HepG2 (cell line): ENCODE data around the gene ADAMTS20. TPM values are rescaled to one million over a fixed set of nuclear protein-coding genes. Genes with fewer than 3 reads are reported as not detected.
A peak's percentile ranks its signal among the peaks of the same experiment; 100 is the strongest.

Experiments used
- ATAC-seq: fragments of 200-7000 bp; cut with Tn5 transposase; 3 replicates; pipeline ENCODE4 v1.9.1; 2020; ENCODE audit warnings: mild to moderate bottlenecking, moderate library complexity
- BruUV-seq: library from RNA; stranded (reverse); fragments of 400-500 nt; replicated peaks from 2 replicates; lab custom pipeline; 2021; lab: Mats Ljungman, UMichigan
- CTCF ChIA-PET: fragments of 300-600 bp; formaldehyde crosslinking; extraction: SDS; loops from one replicate; lab custom pipeline; 2021; ENCODE audit warnings: low total read pairs, inconsistent platforms, low intra/inter-chr PET ratio; lab: Yijun Ruan, JAX
- POLR2A ChIA-PET: fragments of 350-600 bp; sonication (Branson Sonifier 250); formaldehyde crosslinking; loops from one replicate; lab custom pipeline; 2020; ENCODE audit warnings: antibody characterized with exemption, inconsistent platforms; lab: Yijun Ruan, JAX
- DNase-seq: peaks from one replicate; pipeline ENCODE4 v3.0.0-alpha.2; 2015; ENCODE audit warnings: low spot score
- FAIRE-seq: peaks from 3 replicates; lab custom pipeline; 2011; peaks lifted over from hg19 to GRCh38; lab: Jason Lieb, UNC
- H2AFZ ChIP-seq: one replicate; pipeline ENCODE4 v1.6.1; 2011; ENCODE audit warnings: low read length, inconsistent platforms
- H3K27ac ChIP-seq: fragments of 300-600 bp; 3 replicates; pipeline ENCODE4 v1.8.0; 2011; ENCODE audit warnings: mixed run types, mild to moderate bottlenecking, mixed read lengths, low read length, inconsistent platforms; ENCODE audit not compliant: insufficient read depth; ENCODE audit errors: extremely low read length
- H3K27me3 ChIP-seq, 2 experiments: fragments of 200-600 bp in 1 of 2; 2 replicates in 1 of 2; 3 replicates in 1 of 2; pipeline versions ENCODE4 v1.6.0 to v1.8.0; 2011; ENCODE audit warnings: low read length in 2 of 2, mild to moderate bottlenecking in 2 of 2, moderate library complexity in 2 of 2, inconsistent platforms in 1 of 2; ENCODE audit not compliant: insufficient read depth in 2 of 2, control insufficient read depth in 1 of 2
- H3K36me3 ChIP-seq, 2 experiments: fragments of 200-600 bp in 1 of 2; replicated peaks in 1 of 2; 2 replicates in 1 of 2; 3 replicates in 1 of 2; pipeline versions ENCODE4 v1.5.1 to v1.8.0; 2011; ENCODE audit warnings: low read length in 2 of 2, inconsistent platforms in 1 of 2; ENCODE audit not compliant: insufficient read depth in 2 of 2, control insufficient read depth in 1 of 2
- H3K4me1 ChIP-seq: 2 replicates; pipeline ENCODE4 v1.5.1; 2012; ENCODE audit warnings: low read length, inconsistent platforms; ENCODE audit not compliant: insufficient read depth
- H3K4me2 ChIP-seq: 2 replicates; pipeline ENCODE4 v1.6.0; 2011; ENCODE audit warnings: low read depth, low read length, inconsistent platforms
- H3K4me3 ChIP-seq, 3 experiments: fragments of 200-600 bp in 1 of 3; sonication (generic), shearing (Covaris generic) in 1 of 3; replicated peaks in 1 of 3; 2 replicates each; pipeline ENCODE4 v1.5.1; 2011 to 2016; ENCODE audit warnings: low read length in 3 of 3, inconsistent platforms in 2 of 3, low read depth in 2 of 3, mild to moderate bottlenecking in 2 of 3, control low read depth in 1 of 3, mixed read lengths in 1 of 3; ENCODE audit not compliant: insufficient read depth in 1 of 3
- H3K79me2 ChIP-seq: one replicate; pipeline ENCODE4 v1.6.1; 2011; ENCODE audit warnings: low read length, inconsistent platforms; ENCODE audit not compliant: insufficient read depth
- H3K9ac ChIP-seq: 2 replicates; pipeline ENCODE4 v1.6.0; 2011; ENCODE audit warnings: mild to moderate bottlenecking, low read depth, low read length, inconsistent platforms; ENCODE audit not compliant: insufficient read depth
- H3K9me3 ChIP-seq: 2 replicates; pipeline ENCODE4 v1.5.1; 2012; ENCODE audit warnings: mild to moderate bottlenecking, low read length
- H4K20me1 ChIP-seq: 2 replicates; pipeline ENCODE4 v1.6.0; 2011; ENCODE audit warnings: inconsistent platforms, mild to moderate bottlenecking, low read length, moderate library complexity; ENCODE audit not compliant: insufficient read depth
- CREB1 ChIP-seq, 2 experiments: fragments of 450-650 bp in 1 of 2; IDR thresholded peaks; 2 replicates each; pipeline ENCODE4 v1.6.1; 2016 to 2017; ENCODE audit warnings: control low read depth in 1 of 2, mild to moderate bottlenecking in 1 of 2, missing compliant biosample characterization in 1 of 2, missing genetic modification characterization in 1 of 2
- GABPA ChIP-seq, 2 experiments: IDR thresholded peaks; 2 replicates each; pipeline ENCODE4 v1.6.1; 2011 to 2016; ENCODE audit warnings: low read depth in 2 of 2, low read length in 1 of 2, missing biosample characterization in 1 of 2, missing genetic modification characterization in 1 of 2
- WGBS: methylation state at CpG from one replicate; pipeline ENCODE4 v1.1.6; 2017; ENCODE audit warnings: low lambda C conversion rate; 5-methylcytosine and 5-hydroxymethylcytosine counted together
- in situ Hi-C: cut with HindIII; loops from 2 replicates; pipeline ENCODE4 v1.10.0; 2017; ENCODE audit warnings: low pct_unique_long_range_greater_than_20kb; ENCODE audit not compliant: extremely low pct_ligation_motif_present
- intact Hi-C: fragments of 100-400 bp; cut with micrococcal nuclease; formaldehyde crosslinking; loops from one replicate; pipeline ENCODE4 v1.10.0; 2022; ENCODE audit not compliant: unreplicated experiment
- polyA plus RNA-seq, 8 experiments: library from polyadenylated mRNA; depleted of rRNA in 3 of 8; stranded (reverse) in 7 of 8; unstranded in 1 of 8; fragments of >200 nt; fragmentation: Illumina TruSeq in 4 of 8; extraction: Trizol in 4 of 8; gene quantifications; 2 replicates each; pipeline versions ENCODE4 v1.2.1 to v1.2.3, GENCODE V29; 2011 to 2016; ENCODE audit warnings: low read depth in 4 of 8, missing spikeins in 1 of 8, mixed read lengths in 1 of 8; ENCODE audit not compliant: insufficient read depth in 1 of 8
- total RNA-seq, 5 experiments: library from RNA; depleted of rRNA; stranded (reverse); fragments of >200 nt; fragmentation: Illumina TruSeq; extraction: Trizol; gene quantifications; 2 replicates each; pipeline ENCODE4 v1.2.3, GENCODE V29; 2016; ENCODE audit warnings: low read depth in 1 of 5
- TF ChIP-seq, protein P1 (sequence below): sonication (generic); formaldehyde crosslinking; IDR thresholded peaks from 2 replicates; pipeline ENCODE4 v1.4.0; 2020; ENCODE audit warnings: missing genetic modification reagents, borderline replicate concordance

The ADAMTS20 gene
- total and polyA plus RNA-seq, 2 of the 13 experiments (the other 11 are each of a cell fraction or from before 2014, with no cell fraction given) = not detected

GRCh38 chr12:43493261-43493797 lies 58.7 kb downstream of the ADAMTS20 start (continued):
- TF ChIP-seq, protein P1, sequence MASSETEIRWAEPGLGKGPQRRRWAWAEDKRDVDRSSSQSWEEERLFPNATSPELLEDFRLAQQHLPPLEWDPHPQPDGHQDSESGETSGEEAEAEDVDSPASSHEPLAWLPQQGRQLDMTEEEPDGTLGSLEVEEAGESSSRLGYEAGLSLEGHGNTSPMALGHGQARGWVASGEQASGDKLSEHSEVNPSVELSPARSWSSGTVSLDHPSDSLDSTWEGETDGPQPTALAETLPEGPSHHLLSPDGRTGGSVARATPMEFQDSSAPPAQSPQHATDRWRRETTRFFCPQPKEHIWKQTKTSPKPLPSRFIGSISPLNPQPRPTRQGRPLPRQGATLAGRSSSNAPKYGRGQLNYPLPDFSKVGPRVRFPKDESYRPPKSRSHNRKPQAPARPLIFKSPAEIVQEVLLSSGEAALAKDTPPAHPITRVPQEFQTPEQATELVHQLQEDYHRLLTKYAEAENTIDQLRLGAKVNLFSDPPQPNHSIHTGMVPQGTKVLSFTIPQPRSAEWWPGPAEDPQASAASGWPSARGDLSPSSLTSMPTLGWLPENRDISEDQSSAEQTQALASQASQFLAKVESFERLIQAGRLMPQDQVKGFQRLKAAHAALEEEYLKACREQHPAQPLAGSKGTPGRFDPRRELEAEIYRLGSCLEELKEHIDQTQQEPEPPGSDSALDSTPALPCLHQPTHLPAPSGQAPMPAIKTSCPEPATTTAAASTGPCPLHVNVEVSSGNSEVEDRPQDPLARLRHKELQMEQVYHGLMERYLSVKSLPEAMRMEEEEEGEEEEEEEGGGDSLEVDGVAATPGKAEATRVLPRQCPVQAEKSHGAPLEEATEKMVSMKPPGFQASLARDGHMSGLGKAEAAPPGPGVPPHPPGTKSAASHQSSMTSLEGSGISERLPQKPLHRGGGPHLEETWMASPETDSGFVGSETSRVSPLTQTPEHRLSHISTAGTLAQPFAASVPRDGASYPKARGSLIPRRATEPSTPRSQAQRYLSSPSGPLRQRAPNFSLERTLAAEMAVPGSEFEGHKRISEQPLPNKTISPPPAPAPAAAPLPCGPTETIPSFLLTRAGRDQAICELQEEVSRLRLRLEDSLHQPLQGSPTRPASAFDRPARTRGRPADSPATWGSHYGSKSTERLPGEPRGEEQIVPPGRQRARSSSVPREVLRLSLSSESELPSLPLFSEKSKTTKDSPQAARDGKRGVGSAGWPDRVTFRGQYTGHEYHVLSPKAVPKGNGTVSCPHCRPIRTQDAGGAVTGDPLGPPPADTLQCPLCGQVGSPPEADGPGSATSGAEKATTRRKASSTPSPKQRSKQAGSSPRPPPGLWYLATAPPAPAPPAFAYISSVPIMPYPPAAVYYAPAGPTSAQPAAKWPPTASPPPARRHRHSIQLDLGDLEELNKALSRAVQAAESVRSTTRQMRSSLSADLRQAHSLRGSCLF = no peak

DNA sequence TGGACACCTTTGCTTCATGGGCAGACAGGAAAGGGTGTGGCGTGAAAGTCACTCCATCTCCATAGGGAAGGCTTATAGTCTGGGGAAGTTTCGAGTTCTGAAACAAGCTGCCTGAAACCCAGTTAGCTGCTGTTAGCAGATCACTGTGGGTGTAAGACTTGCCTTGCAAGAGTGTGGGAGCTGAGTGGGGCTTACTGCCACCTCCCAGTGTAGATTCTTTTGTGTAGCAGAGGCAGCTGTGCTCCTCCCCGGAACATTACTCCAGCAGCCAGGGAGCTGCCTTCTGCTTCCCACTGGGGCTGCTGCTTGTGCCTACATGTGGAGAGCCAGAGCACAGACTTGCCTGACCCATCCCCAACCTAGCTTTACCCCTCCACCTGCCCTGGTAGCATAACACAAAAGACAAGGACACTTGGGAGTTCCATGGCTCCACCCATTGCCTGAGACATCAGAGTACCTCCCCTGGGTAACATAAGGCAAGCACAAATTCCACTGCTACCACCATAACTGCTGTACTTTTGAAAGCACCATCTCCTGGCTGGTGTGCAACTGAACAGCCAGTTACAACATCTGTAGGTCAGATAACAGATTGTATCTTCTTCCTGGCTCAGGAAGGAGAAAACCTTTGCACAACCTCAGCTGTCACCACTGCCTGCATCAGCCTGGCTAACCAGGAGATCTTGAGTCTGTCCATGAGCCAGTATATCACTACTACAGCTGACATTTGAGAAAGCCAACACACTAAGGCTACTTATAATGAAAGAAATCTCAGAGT lies 69.5 kb downstream of the ADAMTS20 start:
- CTCF ChIA-PET = no interaction called here

More for the DNA sequence above, 69.5 kb downstream of the ADAMTS20 start:
- Histone ChIP-seq H3K27ac (no peak overlapping the region), H2AFZ (no peak overlapping the region), H3K36me3 (no peaks in the 10 kb centered on the region), H3K27me3 (no peaks in the 10 kb centered on the region), H3K4me2 (no peak overlapping the region), H3K4me1 (no peaks in the 10 kb centered on the region), H3K79me2 (no peaks in the 10 kb centered on the region), H3K9ac (no peak overlapping the region), H3K4me3 (no peak overlapping the region), H3K9me3 (no peaks in the 10 kb centered on the region), H4K20me1 (no peaks in the 10 kb centered on the region)
- DNase-seq = no peak
- 0% methylated on average over 3 of the region's 3 CpGs for WGBS
- in situ Hi-C loops = no loop called here
- peak; percentile 39; the same call in 2 of the 3 replicates for ATAC-seq
- POLR2A ChIA-PET = no interaction called here
- no TSS peak for BruUV-seq
- intact Hi-C loops = no loop called here
- FAIRE-seq = no peak
- 0 out of 2 replicates have a peak, but pooled peaks have one; percentile 23 for TF ChIP-seq CREB1 (IDR thresholded peaks at IDR 0.05)
- no peak for TF ChIP-seq CREB1 (CRISPR knock-in tag; IDR thresholded peaks at IDR 0.05)
- TF ChIP-seq GABPA (IDR thresholded peaks at IDR 0.05; ENCODE audit: low read depth, low read length) = no peak
- TF ChIP-seq GABPA (CRISPR knock-in tag; IDR thresholded peaks at IDR 0.05; ENCODE audit: low read depth) = no peak
